ENCODE results near the gene DCAF8. TPM values are rescaled to one million over a fixed set of nuclear protein-coding genes. Genes with fewer than 3 reads are reported as not detected.

Gene DCAF8
- total RNA-seq, 1 experiment from 2014 or later = 77.1 TPM

DNA sequence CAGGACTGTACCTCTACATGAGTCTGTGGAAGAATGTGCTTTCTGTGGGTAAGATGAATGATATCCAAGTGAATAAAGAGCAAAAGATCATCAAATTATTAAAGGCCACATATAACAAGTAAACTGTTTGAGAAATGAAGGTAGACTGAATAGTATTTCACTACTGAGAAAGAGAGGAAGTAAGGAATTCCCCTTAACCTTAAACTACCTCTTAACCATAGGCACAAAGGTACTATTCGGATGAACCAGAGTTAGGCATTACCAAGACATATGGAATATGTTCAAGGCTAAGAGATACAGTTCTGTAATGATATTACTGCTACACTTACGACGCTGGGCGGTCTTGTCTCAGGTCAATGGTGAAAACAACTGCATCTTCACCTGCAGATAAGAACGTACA, 25.5 kb downstream of the DCAF8 start:
- DNase-seq (ENCODE audit: low spot score) = no peak
- in situ Hi-C loops (cut with HindIII; ENCODE audit: low sequenced_read_pairs) = no loop called here

DNA sequence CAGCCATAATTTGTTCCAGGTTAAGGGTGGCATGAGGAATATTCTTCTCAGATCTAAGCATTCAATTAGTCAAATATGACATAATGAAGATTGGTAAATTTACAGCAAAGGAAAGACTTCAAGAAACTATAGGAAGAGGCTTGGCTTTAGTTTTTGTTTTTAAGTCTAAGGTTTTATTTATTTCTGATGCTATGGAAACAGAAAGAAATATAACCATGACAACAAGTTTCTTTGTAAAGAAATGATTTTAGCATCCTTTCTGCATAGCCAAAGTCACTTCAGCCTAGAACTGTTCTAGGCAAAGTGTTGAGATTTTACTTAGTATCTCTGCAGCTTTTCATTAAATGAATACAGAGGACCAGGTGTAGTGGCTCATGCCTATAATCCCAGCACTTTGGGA, 29.4 kb downstream of the DCAF8 start:
- DNase-seq (ENCODE audit: low spot score) = no peak
- in situ Hi-C loops (cut with HindIII; ENCODE audit: low sequenced_read_pairs) = no loop called here

- in situ Hi-C loops (cut with HindIII; ENCODE audit: low sequenced_read_pairs) = no loop called here
Observed at GRCh38 chr1:160228431-160228830, 33.9 kb downstream of the DCAF8 start.

DNA sequence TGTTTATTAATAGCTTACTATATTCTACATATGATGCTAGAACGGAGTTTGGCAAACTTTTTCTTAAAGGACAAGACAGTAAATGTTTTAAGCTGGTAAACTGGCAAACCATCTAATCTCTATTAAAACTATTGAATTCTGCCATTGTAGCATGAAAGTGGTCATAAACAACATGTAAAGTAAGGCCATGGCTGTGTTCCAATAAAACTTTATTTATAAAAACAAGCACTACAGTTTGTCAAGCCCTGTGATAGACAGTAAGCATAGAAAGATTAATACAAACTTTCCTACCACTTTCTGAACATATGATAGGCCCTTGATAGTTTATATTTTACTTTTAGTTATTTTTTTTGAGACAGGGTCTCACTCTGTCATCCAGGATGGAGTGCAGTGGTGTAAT, 34.8 kb downstream of the DCAF8 start:
- in situ Hi-C loops (cut with HindIII; ENCODE audit: low sequenced_read_pairs) = no loop called here
- DNase-seq (ENCODE audit: low spot score) = no peak

More at GRCh38 chr1:160228431-160228830, 33.9 kb downstream of the DCAF8 start:
- DNase-seq (ENCODE audit: low spot score) = no peak

GRCh38 chr1:160227034-160227433, 35.3 kb downstream of the DCAF8 start:
- in situ Hi-C loops (cut with HindIII; ENCODE audit: low sequenced_read_pairs) = no loop called here
- DNase-seq (ENCODE audit: low spot score) = no peak

DNA sequence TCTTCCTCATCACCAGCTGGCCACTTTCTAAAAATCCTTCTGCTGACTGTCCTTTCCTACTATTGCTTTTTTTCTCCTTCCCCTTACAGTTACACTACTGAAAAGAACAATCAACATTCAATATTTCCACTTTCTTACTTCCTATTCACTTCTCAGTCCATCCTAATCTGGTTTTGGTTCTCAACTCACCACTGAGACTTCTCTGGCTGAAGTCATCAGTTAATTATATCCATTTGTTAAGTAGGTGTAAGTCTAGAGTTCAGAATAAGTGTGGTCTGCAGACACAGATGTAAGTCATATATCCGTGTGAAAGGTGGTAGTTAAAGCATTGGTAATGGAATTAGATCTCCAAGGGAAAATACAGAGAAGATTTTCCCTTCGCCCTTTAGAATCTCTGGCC, 35.7 kb downstream of the DCAF8 start:
- DNase-seq (ENCODE audit: low spot score) = no peak
- in situ Hi-C loops (cut with HindIII; ENCODE audit: low sequenced_read_pairs) = no loop called here

GRCh38 chr1:160225345-160225744, 37.0 kb downstream of the DCAF8 start:
- no peak for DNase-seq (ENCODE audit: low spot score)
- in situ Hi-C loops (cut with HindIII; ENCODE audit: low sequenced_read_pairs) = no loop called here

- no peak for DNase-seq (ENCODE audit: low spot score)
- in situ Hi-C loops (cut with HindIII; ENCODE audit: low sequenced_read_pairs) = no loop called here
Observed at GRCh38 chr1:160224606-160225005, 37.7 kb downstream of the DCAF8 start.

DNA sequence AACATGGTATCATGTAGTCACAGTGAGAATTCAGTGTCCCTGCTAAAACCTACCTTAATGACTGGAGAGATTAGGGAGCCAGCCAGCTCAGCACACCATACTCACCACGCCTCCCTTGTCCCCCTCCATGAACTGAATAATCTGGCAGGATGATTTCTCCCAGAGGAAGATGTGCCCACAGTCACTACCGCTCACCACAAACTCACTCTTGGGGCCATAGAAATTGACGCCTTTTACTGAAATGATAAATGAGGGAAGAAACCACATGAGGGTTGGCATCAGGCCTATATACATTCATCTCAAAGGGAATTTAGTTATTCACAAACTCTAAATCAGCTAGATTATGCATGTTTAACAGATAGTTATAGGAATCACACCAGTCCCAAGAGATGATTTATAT, 39.8 kb downstream of the DCAF8 start:
- in situ Hi-C loops (cut with HindIII; ENCODE audit: low sequenced_read_pairs) = no loop called here
- no peak for DNase-seq (ENCODE audit: low spot score)

GRCh38 chr1:160221089-160221488, 41.3 kb downstream of the DCAF8 start:
- in situ Hi-C loops (cut with HindIII; ENCODE audit: low sequenced_read_pairs) = no loop called here
- no peak for DNase-seq (ENCODE audit: low spot score)

DNA sequence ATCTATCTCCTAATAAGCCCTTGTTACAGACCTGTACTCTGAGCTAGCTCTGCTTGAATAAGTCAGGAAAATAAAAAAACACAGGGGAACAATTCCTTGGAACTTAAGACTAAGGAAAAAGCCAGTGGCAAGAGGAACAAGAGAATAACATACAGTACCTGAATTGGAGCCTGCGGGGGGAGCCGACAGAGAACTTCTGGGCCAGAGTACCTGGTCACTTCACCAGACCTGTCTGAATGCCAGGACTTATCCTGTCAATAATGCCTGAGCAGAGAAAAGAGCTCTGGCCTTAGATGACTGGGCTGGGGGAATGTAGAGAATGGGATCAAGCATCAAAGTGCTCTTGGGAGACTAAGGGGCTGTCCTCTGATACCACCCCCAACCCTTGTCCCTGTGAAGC, 42.0 kb downstream of the DCAF8 start:
- in situ Hi-C loops (cut with HindIII; ENCODE audit: low sequenced_read_pairs) = no loop called here
- no peak for DNase-seq (ENCODE audit: low spot score)

- peak; percentile 73 for DNase-seq (ENCODE audit: low spot score)
- in situ Hi-C loops (cut with HindIII; ENCODE audit: low sequenced_read_pairs) = loop anchor here (5.0 kb wide), 1 partner anchor 63 kb away; no protein-coding TSS in a partner anchor
Observed at GRCh38 chr1:160219062-160219929, 43.1 kb downstream of the DCAF8 start.

GRCh38 chr1:160217481-160218051, 44.8 kb downstream of the DCAF8 start:
- in situ Hi-C loops (cut with HindIII; ENCODE audit: low sequenced_read_pairs) = loop anchor here (5.0 kb wide), 1 partner anchor 65 kb away; no protein-coding TSS in a partner anchor
- peak; percentile 39 for DNase-seq (ENCODE audit: low spot score)

GRCh38 chr1:160216301-160216700, 46.0 kb downstream of the DCAF8 start:
- in situ Hi-C loops (cut with HindIII; ENCODE audit: low sequenced_read_pairs) = loop anchor here (5.0 kb wide), 1 partner anchor 66 kb away; no protein-coding TSS in a partner anchor
- peak; percentile 9 for DNase-seq (ENCODE audit: low spot score)

GRCh38 chr1:160214481-160215140, 47.7 kb downstream of the DCAF8 start:
- no peak for DNase-seq (ENCODE audit: low spot score)
- in situ Hi-C loops (cut with HindIII; ENCODE audit: low sequenced_read_pairs) = loop anchor here (5.0 kb wide), 1 partner anchor 68 kb away; no protein-coding TSS in a partner anchor

DNA sequence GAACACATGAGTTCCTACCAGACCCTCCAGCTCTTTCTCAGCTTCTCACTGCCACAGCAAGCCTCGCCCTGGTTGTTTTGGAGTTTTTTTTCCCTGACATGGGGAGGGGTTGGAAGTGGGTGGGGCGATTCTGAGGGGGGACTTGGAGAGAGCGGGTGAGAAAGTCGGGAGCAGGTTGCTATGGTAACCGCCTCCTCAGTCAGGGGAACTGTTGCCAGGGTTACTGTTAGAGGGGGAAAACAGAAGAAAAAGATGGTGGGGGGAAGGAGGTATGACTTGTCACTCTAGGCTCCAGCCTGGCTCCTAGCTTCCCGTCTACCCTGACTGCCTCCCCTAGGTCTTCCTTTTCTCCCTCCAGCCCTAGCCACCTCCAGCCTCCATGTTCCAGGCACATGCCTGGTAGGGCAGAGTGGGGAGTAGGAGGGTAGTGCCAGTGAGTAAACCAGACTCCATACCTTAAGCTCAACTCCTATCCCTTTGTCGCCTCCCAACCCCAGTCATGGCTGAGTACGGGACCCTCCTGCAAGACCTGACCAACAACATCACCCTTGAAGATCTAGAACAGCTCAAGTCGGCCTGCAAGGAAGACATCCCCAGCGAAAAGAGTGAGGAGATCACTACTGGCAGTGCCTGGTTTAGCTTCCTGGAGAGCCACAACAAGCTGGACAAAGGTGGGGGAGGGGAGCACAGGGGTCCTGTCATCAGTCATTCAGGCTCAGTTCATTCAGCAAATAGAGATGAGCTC, 51.1 kb downstream of the DCAF8 start:
- in situ Hi-C loops (cut with HindIII; ENCODE audit: low sequenced_read_pairs) = no loop called here

GRCh38 chr1:160210561-160210960, 51.8 kb downstream of the DCAF8 start:
- DNase-seq (ENCODE audit: low spot score) = no peak
- in situ Hi-C loops (cut with HindIII; ENCODE audit: low sequenced_read_pairs) = no loop called here

More for the DNA sequence above, 51.1 kb downstream of the DCAF8 start:
- DNase-seq (ENCODE audit: low spot score) = peak; percentile 69

DNA sequence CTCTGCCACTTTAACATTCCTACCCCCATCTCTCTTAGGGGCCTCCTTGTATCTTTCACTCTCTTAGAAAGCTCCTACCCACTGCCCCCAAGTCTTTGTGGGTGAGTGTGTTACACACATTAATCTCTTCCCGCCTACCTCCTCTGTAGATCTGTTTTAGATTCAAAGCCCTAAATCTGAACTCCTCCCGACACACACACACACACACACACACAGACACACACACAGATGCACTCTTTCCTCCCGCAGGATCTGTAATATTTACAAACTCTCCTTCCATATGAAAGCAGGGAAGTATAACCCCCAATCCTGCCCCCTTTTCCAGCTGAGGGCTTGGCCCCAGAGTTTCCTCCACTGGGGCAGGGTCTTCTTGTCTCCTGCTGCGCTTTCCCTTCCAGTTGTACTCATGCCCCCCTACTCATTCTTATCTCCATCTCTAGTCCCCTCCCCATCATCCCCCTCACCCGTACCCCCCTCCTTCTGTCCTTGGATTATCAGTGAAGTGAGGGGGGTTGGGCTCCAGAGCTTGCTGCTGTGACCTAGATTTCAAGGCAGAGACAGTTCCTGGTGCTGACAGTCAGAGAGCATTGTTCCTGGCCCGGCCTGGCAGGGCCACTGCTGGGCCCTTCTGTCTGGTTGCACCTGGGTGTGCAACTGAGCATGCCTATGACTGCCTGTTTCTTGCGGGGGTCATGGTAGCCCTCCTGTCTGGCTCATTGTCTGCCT, 52.9 kb downstream of the DCAF8 start:
- DNase-seq (ENCODE audit: low spot score) = peak; percentile 97

More for the DNA sequence above, 52.9 kb downstream of the DCAF8 start:
- in situ Hi-C loops (cut with HindIII; ENCODE audit: low sequenced_read_pairs) = no loop called here
